ENCODE data around the gene DENND4B. TPM values are rescaled to one million over a fixed set of nuclear protein-coding genes. Genes with fewer than 3 reads are reported as not detected.

DENND4B gene
- total and polyA plus RNA-seq, 2 of the 4 experiments (the other 2 are of a cell fraction) = 1.8 to 25.2 TPM

GRCh38 chr1:153921080-153921802 lies 25.3 kb downstream of the DENND4B start:
- Histone ChIP-seq H3K36me3 (ENCODE audit: control insufficient read depth, insufficient read depth, low read length) (no peaks in the 10 kb centered on the region), H2AK9ac (replicated peaks; ENCODE audit: low read depth, low read length, poor library complexity) (peak overlapping the region; percentile 94), H3K56ac (ENCODE audit: extremely low read depth, insufficient read depth, low read length) (no peak overlapping the region), H3K9me1 (ENCODE audit: insufficient read depth, low read length) (0 out of 2 replicates have a peak, but pooled peaks cover 9% of the 10 kb centered on the region), H3K9ac (ENCODE audit: low read depth, low read length) (peak overlapping the region; percentile 64), H3K27me3 (ENCODE audit: control insufficient read depth, insufficient read depth, low read length) (no peaks in the 10 kb centered on the region), H3K14ac (replicated peaks; ENCODE audit: low read depth, low read length) (peak overlapping the region; percentile 62), H2BK5ac (ENCODE audit: low read depth, low read length, poor library complexity, severe bottlenecking) (no peak overlapping the region), H3K4me2 (ENCODE audit: low read depth, low read length) (peak overlapping the region; percentile 82), H2BK120ac (ENCODE audit: low read depth, low read length) (no peak overlapping the region), H4K91ac (ENCODE audit: insufficient read depth, low read depth, low read length) (no peak overlapping the region), H4K8ac (ENCODE audit: low read depth in 2 of 2, low read length in 2 of 2) (no peak overlapping the region), H3K4me1 (ENCODE audit: control insufficient read depth, insufficient read depth, low read length) (peaks cover 11% of the 10 kb centered on the region), H2AK5ac (ENCODE audit: low read depth, low read length) (no peak overlapping the region), H3K4me3 (ENCODE audit: insufficient read depth, low read depth, low read length) (peak overlapping the region; percentile 89), H3K9me3 (ENCODE audit: control insufficient read depth, insufficient read depth, low read length) (no peaks in the 10 kb centered on the region), H3K23ac (ENCODE audit: low read depth, low read length) (peak overlapping the region; percentile 94; the same call in 1 of the 2 replicates), H3K4ac (ENCODE audit: low read depth, low read length) (no peak overlapping the region), H4K5ac (ENCODE audit: low read depth, low read length) (no peak overlapping the region), H2AFZ (replicated peaks; ENCODE audit: low read length, poor library complexity) (peak overlapping the region; percentile 75), H3K79me1 (ENCODE audit: low read depth in 1 of 2, low read length in 2 of 2) (peaks cover 11 to 59% of the 10 kb centered on the region in 2 experiments; a peak in 3 of 4 replicates), H2BK15ac (ENCODE audit: low read depth, low read length) (no peak overlapping the region), H3K18ac (ENCODE audit: low read depth, low read length) (no peak overlapping the region), H3K27ac (ENCODE audit: insufficient read depth, low read length) (peak overlapping the region; percentile 72; the same call in 1 of the 2 replicates), H4K20me1 (ENCODE audit: insufficient read depth, low read length) (peaks cover 49% of the 10 kb centered on the region), H2BK20ac (ENCODE audit: low read depth, low read length) (no peak overlapping the region)
- no peak for ATAC-seq (ENCODE audit: low read depth)
- BruUV-seq (replicated peaks) = no TSS peak
- DNase-seq = no peak
- CTCF ChIA-PET = interaction anchor here (1.3 kb wide), 1 partner anchor 10 kb away, joined by 3 read pairs; no protein-coding TSS in a partner anchor
- WGBS, 2 experiments (ENCODE audit: extremely low coverage in 2 of 2, insufficient read length in 1 of 2) = no CpG with 5 or more reads among the region's 3 CpGs
- intact Hi-C loops (cut with micrococcal nuclease) (loop anchor here (2.0 to 10.0 kb wide), 3 partner anchors 39 to 126 kb away; no protein-coding TSS in a partner anchor), in situ Hi-C loops (cut with MboI; ENCODE audit: low sequenced_read_pairs) (no loop called here), dilution Hi-C loops (cut with HindIII; ENCODE audit: low sequenced_read_pairs, unreplicated experiment) (loop anchor here (25.0 kb wide), 1 partner anchor 109 kb away; no protein-coding TSS in a partner anchor)
- POLR2A ChIA-PET (ENCODE audit: unreplicated experiment) = no interaction called here
- TF ChIP-seq ELK1 (IDR thresholded peaks at IDR 0.05; ENCODE audit: borderline replicate concordance, low read depth, low read length) (no peak), FOS (IDR thresholded peaks at IDR 0.05; ENCODE audit: low read depth, low read length) (no peak), CHD1 (IDR thresholded peaks at IDR 0.05; ENCODE audit: low read depth, low read length) (no peak), MAFK (IDR thresholded peaks at IDR 0.05; ENCODE audit: low read depth, low read length) (no peak), NFE2L2 (IDR thresholded peaks at IDR 0.05; ENCODE audit: low read depth, low read length) (no peak), MAZ (IDR thresholded peaks at IDR 0.05; ENCODE audit: borderline replicate concordance, low read depth, low read length) (no peak)
